Activated CD4-positive, alpha-beta memory T cell treated with anti-CD3 and anti-CD28 coated beads, Interleukin-2, amount 10 ng/mL, durations not matched to agents 7 days and 5 days (primary cell): Measurements from ENCODE around the gene TGFBR3. TPM values are rescaled to one million over a fixed set of nuclear protein-coding genes. Genes with fewer than 3 reads are reported as not detected.

Experiments used
- CTCF ChIA-PET: fragments of 350-600 bp; sonication (Branson Sonifier 250); formaldehyde crosslinking; loops from one replicate; lab custom pipeline; 2021; ENCODE audit warnings: antibody characterized with exemption, inconsistent platforms; lab: Charles Lee
- POLR2A ChIA-PET: fragments of 350-600 bp; sonication (Branson Sonifier 250); formaldehyde crosslinking; loops from one replicate; lab custom pipeline; 2021; ENCODE audit warnings: antibody characterized with exemption; lab: Charles Lee
- DNase-seq: peaks from one replicate; pipeline ENCODE4 v3.0.0-alpha.2; 2020
- H3K27ac Mint-ChIP-seq: one replicate; pipeline ENCODE4 v1.8.0; 2021; ENCODE audit warnings: mild to moderate bottlenecking, mixed read lengths
- H3K27me3 Mint-ChIP-seq: one replicate; pipeline ENCODE4 v1.8.0; 2021; ENCODE audit warnings: mixed read lengths
- H3K36me3 Mint-ChIP-seq: one replicate; pipeline ENCODE4 v1.8.0; 2021; ENCODE audit warnings: low read depth, mixed read lengths
- H3K4me1 Mint-ChIP-seq: one replicate; pipeline ENCODE4 v1.8.0; 2021; ENCODE audit warnings: mixed read lengths
- H3K4me3 Mint-ChIP-seq: one replicate; pipeline ENCODE4 v1.8.0; 2021; ENCODE audit warnings: mild to moderate bottlenecking, mixed read lengths
- H3K9me3 Mint-ChIP-seq: one replicate; pipeline ENCODE4 v1.8.0; 2021; ENCODE audit warnings: mixed read lengths
- total RNA-seq, 2 experiments: library from RNA; stranded (reverse); gene quantifications; one replicate each; pipeline ENCODE4 v1.2.3, GENCODE V29; 2021

TGFBR3 gene
- total RNA-seq, 2 experiments from 2014 or later = 35.9 to 41.6 TPM

DNA sequence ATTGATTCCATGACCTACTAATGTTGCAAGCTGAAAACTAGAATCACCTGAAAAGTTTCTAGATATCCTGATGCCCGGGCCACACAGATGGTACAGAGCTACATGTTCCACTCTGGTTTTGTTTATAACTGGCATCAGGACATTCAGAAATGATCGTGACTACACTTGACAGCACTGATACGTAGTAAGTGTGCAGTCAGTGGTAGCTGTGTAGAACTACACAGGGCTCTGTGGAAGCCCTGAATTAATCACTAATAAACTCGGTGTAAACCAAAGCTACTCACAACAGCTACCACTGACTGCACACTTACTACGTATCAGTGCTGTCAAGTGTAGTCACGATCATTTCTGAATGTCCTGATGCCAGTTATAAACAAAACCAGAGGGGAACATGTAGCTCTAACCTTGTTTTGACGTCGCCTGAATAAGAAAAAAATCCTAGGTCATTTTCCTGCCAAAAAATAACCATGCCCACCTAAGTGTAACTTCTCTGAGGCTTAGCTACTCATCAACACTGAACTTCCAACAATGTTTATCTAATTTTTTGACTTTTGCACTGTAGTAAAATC is 149.7 kb downstream of the TGFBR3 start:
- H3K36me3 Mint-ChIP-seq = peaks cover 75% of the 10 kb centered on the region
- no peak overlapping the region for H3K4me3 Mint-ChIP-seq
- peaks cover 37% of the 10 kb centered on the region for H3K4me1 Mint-ChIP-seq
- CTCF ChIA-PET = interaction anchor here (1.5 kb wide), 1 partner anchor 16 kb away, joined by 4 read pairs; no protein-coding TSS in a partner anchor
- no peaks in the 10 kb centered on the region for H3K27me3 Mint-ChIP-seq
- POLR2A ChIA-PET = interaction anchor here (0.9 kb wide), 1 partner anchor 28 kb away, joined by 5 read pairs; no protein-coding TSS in a partner anchor
- H3K9me3 Mint-ChIP-seq = peaks cover 11% of the 10 kb centered on the region
- DNase-seq = no peak
- H3K27ac Mint-ChIP-seq = no peak overlapping the region

DNA sequence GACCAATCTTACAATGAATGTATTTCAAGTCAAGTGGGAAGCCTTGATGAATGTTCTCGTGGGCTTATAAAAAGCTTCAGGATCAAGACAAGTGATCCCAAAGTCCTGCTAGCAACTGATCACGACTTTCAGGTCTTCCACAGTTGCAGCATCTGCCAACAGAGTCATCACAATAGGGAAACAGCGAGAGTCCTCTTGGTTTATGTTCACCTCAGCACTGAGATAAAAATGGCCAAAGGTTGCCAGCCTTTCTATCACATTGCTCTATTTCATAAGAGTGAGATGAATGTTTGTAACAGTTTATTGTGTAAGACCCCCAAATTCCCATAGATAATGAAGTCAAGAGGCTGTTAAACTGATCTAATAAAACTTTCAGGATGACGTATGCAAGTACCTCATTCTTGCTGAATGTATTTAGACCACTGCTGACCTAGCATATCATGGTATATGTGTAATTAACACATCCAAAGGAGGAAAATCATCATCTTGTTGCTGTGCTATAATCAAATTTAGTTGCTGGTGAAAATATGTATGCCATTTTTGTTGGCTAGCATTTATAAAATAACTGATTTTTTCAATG is 150.6 kb downstream of the TGFBR3 start:
- peaks cover 71% of the 10 kb centered on the region for H3K36me3 Mint-ChIP-seq
- peaks cover 8% of the 10 kb centered on the region for H3K9me3 Mint-ChIP-seq
- ChIA-PET POLR2A (no interaction called here), CTCF (no interaction called here)
- peaks cover 46% of the 10 kb centered on the region for H3K4me1 Mint-ChIP-seq
- H3K4me3 Mint-ChIP-seq = no peak overlapping the region
- H3K27ac Mint-ChIP-seq = no peak overlapping the region
- H3K27me3 Mint-ChIP-seq = no peaks in the 10 kb centered on the region
- no peak for DNase-seq

DNA sequence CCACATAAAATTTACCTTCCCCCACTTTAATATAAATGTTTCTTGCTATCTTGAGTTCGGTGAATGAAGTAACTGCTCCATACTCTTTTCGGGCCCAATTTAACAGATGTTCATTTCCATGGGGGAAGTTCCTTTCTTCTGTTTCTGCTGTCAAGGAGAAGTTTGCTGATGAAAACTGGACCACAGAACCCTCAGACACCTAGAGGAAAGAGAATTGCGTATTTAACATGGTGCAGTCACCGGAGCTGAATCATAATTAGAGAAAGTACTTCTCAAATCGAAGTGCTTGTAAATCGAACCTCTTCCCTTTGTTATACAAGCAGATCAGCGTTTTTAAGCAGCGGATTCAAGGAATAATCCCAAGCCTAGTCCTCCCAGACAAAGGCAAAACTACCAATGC is 151.2 kb downstream of the TGFBR3 start:
- H3K9me3 Mint-ChIP-seq = peaks cover 8% of the 10 kb centered on the region
- H3K27ac Mint-ChIP-seq = no peak overlapping the region
- peaks cover 76% of the 10 kb centered on the region for H3K36me3 Mint-ChIP-seq
- ChIA-PET POLR2A (no interaction called here), CTCF (no interaction called here)
- H3K4me1 Mint-ChIP-seq = peaks cover 52% of the 10 kb centered on the region
- H3K4me3 Mint-ChIP-seq = no peak overlapping the region
- DNase-seq = no peak
- H3K27me3 Mint-ChIP-seq = no peaks in the 10 kb centered on the region

DNA sequence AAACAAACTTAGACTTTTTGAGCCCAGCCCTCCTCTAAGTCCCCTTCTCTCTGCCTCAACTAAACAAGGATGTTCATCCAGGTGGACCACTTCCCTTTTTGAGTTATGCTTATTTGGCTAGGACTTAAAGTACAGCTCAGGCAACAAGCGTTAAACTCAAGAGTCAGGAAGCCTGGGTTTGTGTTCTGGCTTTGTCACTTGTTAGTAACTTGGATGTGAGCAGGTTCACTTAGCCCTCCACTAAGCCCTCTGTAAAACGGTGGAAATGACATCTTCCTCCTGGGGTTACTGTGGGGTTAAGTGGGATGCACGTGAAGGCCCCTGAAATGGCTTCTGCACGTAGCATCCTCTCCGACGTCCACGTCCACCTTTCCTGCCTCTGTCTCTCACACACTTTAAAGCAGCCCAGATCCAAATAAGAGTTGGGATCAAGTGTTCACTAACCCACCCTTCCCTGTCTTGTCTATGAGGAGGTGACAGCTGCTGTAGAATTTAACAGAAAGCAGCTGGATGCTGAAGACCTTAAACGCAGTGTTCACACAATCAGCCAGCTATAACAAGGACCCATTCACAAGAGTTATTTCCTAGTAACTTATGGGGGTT is 152.7 kb downstream of the TGFBR3 start:
- CTCF ChIA-PET = interaction anchor here (0.8 kb wide), 1 partner anchor 221 kb away, joined by 4 read pairs; no protein-coding TSS in a partner anchor
- Mint-ChIP-seq H3K27me3 (no peaks in the 10 kb centered on the region), H3K9me3 (no peaks in the 10 kb centered on the region), H3K36me3 (peaks cover 75% of the 10 kb centered on the region), H3K27ac (no peak overlapping the region), H3K4me3 (no peak overlapping the region), H3K4me1 (peaks cover 55% of the 10 kb centered on the region)
- DNase-seq = no peak
- POLR2A ChIA-PET = interaction anchor here (0.6 to 1.9 kb wide), 4 partner anchors 19 to 233 kb away, joined by 3 to 6 read pairs (median 4); no protein-coding TSS in a partner anchor

DNA sequence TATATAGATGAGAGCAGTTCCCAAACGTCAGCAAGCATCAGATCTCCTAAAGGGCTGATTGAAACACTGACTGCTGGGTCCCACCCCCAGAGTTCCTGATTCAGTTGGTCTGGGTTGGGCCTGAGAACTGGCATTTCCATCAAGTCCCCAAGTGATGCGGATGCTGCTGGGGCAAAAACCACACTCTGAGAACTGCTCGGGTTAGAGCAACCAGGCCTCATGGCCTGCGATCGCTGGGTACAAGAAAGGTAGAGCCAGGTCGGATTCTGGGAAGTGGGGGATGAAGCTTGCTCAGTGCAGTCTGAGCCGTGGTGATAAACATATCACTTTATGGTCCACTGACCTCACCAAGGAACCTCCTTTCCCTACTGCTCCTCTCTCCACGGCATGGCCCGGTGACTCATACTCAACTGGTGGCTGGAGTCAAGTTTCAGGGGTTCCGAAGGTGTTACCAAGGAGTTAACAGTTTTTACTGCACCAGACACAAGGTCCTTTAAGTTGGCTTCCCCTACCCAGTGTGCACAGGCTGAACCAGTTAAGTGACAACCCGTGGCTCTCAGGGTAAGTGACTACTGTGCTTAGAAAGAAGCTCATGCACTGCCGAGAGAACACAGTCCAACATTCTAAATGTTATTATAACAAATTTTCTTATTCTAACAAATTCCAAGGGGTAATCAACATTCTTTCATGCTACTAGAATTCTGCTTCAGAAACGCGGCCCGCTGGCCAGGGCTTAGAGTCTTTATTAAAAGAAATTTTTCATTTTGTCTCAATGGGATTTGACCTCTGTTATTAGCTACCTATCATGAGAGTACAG is 153.5 kb downstream of the TGFBR3 start:
- no peaks in the 10 kb centered on the region for H3K9me3 Mint-ChIP-seq
- peak; percentile 39 for DNase-seq
- peaks cover 55% of the 10 kb centered on the region for H3K4me1 Mint-ChIP-seq
- no peaks in the 10 kb centered on the region for H3K27me3 Mint-ChIP-seq
- H3K4me3 Mint-ChIP-seq = no peak overlapping the region
- ChIA-PET POLR2A (interaction anchor here (0.6 to 1.9 kb wide), 4 partner anchors 19 to 233 kb away, joined by 3 to 6 read pairs (median 4); no protein-coding TSS in a partner anchor), CTCF (interaction anchor here (0.8 kb wide), 1 partner anchor 221 kb away, joined by 4 read pairs; no protein-coding TSS in a partner anchor)
- peak overlapping the region; percentile 27 for H3K27ac Mint-ChIP-seq
- peaks cover 78% of the 10 kb centered on the region for H3K36me3 Mint-ChIP-seq

DNA sequence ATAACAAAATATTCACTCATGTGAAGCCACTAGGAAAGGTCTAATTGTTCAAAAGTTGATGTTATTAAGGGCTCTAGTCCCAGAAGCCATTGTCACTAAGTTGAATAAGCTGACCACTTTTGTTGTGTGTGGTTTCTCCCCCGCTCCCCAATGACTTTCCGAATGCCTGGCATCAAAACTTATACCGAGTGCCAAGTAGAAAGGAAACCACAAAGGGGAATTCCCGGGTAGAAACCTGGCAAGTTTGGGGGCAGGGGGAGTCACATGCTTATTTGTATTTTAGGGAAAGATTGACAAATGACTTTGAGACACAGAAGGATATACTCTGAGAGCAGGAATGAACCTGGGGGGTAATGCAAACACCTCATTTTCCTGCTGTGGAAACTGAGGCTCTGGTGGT is 154.1 kb downstream of the TGFBR3 start:
- no peak overlapping the region for H3K4me3 Mint-ChIP-seq
- ChIA-PET POLR2A (interaction anchor here (1.5 to 1.9 kb wide), 2 partner anchors 18 to 20 kb away, joined by 4 to 6 read pairs; no protein-coding TSS in a partner anchor), CTCF (no interaction called here)
- no peaks in the 10 kb centered on the region for H3K27me3 Mint-ChIP-seq
- H3K27ac Mint-ChIP-seq = no peak overlapping the region
- peaks cover 80% of the 10 kb centered on the region for H3K36me3 Mint-ChIP-seq
- DNase-seq = no peak
- H3K9me3 Mint-ChIP-seq = no peaks in the 10 kb centered on the region
- H3K4me1 Mint-ChIP-seq = peaks cover 55% of the 10 kb centered on the region

DNA sequence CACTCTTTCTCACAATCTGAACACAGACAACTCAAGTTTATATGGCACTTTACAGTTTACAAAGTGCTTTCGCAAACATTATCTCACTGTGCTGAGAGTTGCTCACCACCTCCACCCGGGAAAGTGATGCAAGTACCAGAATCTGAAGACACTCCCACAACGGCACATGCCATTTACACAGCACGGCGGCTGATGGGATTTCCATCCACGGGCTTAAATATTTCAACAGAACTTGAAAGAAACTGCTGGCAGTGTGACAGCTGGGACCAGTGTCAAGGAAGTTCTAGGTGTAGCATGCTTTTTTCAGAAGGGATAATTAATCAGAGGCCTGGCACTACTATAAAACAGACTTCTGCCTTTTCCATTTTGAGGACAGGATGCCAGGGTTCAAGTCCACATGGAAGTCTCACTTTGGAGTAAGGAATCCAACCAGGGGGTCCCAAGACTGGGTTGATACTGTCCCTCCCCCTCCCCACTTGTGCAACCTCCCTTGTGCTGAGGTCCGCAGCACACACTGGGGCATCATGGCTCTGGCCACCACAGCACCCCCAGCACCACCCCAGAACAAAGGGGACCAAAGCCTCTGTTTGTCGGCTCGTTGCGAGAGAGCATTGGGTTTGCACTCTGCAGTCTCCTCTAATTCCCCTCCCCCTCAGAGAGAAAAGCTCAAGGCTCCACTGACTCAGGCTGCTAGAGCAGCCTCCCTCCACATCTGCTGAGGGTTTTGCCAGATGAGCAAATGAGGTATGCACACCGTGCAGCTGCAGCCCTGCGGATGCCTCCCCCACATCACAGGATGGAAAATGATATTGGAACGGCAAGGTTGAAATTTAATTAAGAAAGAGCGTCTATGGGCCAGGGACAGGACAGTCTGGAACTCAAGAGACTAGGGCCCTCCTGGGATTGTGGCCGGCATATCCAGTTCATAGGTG is 154.9 kb downstream of the TGFBR3 start:
- Mint-ChIP-seq H3K9me3 (no peaks in the 10 kb centered on the region), H3K36me3 (peaks cover 81% of the 10 kb centered on the region), H3K27ac (peak overlapping the region; percentile 44), H3K4me3 (peak overlapping the region; percentile 16), H3K27me3 (no peaks in the 10 kb centered on the region), H3K4me1 (peaks cover 60% of the 10 kb centered on the region)
- DNase-seq = peak; percentile 31
- POLR2A ChIA-PET = interaction anchor here (1.5 kb wide), 1 partner anchor 21 kb away, joined by 6 read pairs; no protein-coding TSS in a partner anchor
- CTCF ChIA-PET = interaction anchor here (1.3 kb wide), 1 partner anchor 219 kb away, joined by 5 read pairs; no protein-coding TSS in a partner anchor

DNA sequence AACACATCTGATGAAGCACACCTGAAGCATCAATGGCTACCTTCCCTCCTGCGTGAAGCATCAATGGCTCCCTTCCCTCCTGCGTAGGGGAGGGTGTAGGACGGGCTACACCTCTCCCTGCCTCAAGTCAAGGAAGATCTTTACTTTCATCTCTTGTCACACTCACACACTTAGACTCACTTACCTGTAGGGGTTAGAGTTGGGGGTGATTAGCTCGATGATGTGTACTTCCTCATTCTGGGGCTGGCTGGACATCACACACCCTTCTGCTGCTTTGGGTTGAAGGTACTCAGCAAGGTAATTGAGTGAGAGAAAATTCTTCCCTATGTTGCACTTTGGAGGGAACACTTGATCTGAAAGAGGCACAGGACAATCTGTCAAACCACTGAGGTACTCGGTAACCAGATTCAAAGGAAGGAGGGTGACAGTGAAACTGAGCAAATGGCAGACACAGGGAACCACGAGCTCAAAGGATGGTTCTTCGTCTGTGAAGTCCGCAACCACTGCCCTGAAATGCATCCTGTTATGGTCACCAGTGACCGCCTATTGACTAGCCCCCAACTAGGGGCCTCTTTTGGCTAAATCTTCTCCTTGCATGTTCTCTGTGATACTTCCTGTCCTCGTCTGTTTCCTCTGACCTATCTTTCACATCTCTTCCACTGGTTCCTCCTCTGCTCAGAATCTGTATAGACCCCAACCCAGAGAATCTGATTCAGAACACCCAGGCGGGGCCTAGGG is 156.2 kb downstream of the TGFBR3 start:
- peaks cover 88% of the 10 kb centered on the region for H3K36me3 Mint-ChIP-seq
- POLR2A ChIA-PET = interaction anchor here (1.2 to 1.5 kb wide), 2 partner anchors 9 to 23 kb away, joined by 3 to 6 read pairs; no protein-coding TSS in a partner anchor
- H3K27ac Mint-ChIP-seq = peak overlapping the region; percentile 53
- H3K9me3 Mint-ChIP-seq = no peaks in the 10 kb centered on the region
- CTCF ChIA-PET = interaction anchor here (1.0 to 1.3 kb wide), 3 partner anchors 23 to 218 kb away, joined by 3 to 5 read pairs (median 4); partner anchors contain the start of gene TGFBR3
- peaks cover 56% of the 10 kb centered on the region for H3K4me1 Mint-ChIP-seq
- no peak overlapping the region for H3K4me3 Mint-ChIP-seq
- no peak for DNase-seq
- no peaks in the 10 kb centered on the region for H3K27me3 Mint-ChIP-seq

DNA sequence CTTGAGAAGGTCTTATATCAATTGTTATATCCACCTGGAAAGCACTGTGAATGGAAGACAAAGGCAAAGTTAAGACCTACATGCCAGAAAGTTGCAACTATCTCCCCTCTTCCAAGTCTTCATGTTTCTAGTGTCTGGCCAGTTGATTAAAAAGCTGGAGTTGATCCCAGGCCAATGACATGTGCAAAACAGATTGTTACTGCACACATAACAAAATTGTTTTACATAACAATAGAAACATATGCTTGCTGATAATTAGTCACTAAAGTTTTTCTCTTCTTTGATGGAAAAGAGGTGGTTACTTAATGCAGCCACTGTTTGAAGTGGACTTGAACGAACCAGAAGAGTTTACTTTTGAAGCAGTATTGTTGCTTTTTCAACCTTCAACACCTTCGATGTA is 158.2 kb downstream of the TGFBR3 start:
- Mint-ChIP-seq H3K27me3 (no peaks in the 10 kb centered on the region), H3K4me3 (no peak overlapping the region), H3K4me1 (peaks cover 44% of the 10 kb centered on the region), H3K36me3 (peaks cover 80% of the 10 kb centered on the region), H3K27ac (no peak overlapping the region), H3K9me3 (no peaks in the 10 kb centered on the region)
- ChIA-PET CTCF (no interaction called here), POLR2A (no interaction called here)
- DNase-seq = no peak

DNA sequence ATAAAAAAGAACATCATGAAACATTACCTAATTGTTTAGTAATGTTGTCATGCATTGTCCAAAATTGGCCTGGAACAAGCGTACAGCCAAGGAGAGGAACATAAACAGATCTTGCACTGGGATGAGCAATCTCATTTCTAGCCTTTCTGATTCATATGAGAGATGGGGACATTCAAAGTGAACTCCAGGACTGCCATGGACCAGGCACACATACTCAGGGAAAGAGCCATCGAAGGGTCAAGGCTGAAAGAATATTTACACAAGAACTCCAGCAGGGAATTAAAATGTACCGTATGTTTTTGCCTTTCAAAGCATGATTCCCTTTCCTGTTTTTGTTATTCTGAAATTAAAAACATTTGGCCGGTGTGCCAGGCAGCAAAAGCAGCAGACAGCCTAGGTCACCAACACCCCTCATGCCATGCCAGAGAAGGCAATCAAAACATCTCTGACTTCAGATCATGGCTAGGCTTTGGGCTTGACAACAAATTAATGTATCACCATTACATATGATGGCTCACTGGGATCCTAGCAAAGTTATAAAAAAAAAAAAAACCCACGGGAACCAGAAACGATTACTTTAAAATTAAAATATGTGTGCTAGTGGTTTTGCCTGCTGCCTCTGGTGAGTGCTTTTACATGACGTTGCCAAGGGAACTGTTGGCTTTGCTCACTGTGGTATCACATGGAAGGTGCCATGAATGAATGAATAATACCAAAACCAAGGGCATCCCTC is 159.8 kb downstream of the TGFBR3 start:
- Mint-ChIP-seq H3K4me3 (no peak overlapping the region), H3K27ac (no peak overlapping the region), H3K4me1 (peaks cover 28% of the 10 kb centered on the region), H3K27me3 (no peaks in the 10 kb centered on the region), H3K36me3 (peaks cover 79% of the 10 kb centered on the region), H3K9me3 (no peaks in the 10 kb centered on the region)
- DNase-seq = no peak
- ChIA-PET POLR2A (no interaction called here), CTCF (no interaction called here)

DNA sequence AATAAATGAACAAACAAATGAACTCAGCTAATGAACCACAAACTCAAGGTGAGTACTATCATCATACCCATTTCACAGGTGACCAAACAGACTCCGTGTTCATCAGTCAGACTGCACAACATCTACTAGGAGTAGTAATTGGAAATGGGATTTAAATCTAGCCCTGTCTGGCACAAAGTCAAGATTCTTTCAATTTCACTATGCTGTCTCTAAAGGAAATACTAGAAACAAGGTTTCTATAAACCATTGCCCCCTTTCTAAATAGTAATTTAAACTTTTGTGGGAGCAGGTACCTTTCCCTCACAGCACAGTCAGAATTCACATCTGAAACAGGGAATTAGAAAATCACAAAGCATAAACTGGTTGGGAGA is 160.3 kb downstream of the TGFBR3 start:
- no peak for DNase-seq
- Mint-ChIP-seq H3K36me3 (peaks cover 83% of the 10 kb centered on the region), H3K4me3 (no peak overlapping the region), H3K27ac (no peak overlapping the region), H3K27me3 (no peaks in the 10 kb centered on the region), H3K9me3 (no peaks in the 10 kb centered on the region), H3K4me1 (peaks cover 23% of the 10 kb centered on the region)
- ChIA-PET POLR2A (no interaction called here), CTCF (no interaction called here)
